CMK (cell line): ENCODE results near the gene CDKN2AIP.
A peak's percentile ranks its signal among the peaks of the same experiment; 100 is the strongest.
"Not testable (repeated sequence)": the region's sequence is repeated elsewhere in the genome, so short reads cannot be mapped to it uniquely, and the experiment has no call there.

Source experiments
- DNase-seq: peaks from one replicate; pipeline ENCODE4 v3.0.0-alpha.2; 2010; ENCODE audit warnings: low read depth

The CDKN2AIP gene

DNA sequence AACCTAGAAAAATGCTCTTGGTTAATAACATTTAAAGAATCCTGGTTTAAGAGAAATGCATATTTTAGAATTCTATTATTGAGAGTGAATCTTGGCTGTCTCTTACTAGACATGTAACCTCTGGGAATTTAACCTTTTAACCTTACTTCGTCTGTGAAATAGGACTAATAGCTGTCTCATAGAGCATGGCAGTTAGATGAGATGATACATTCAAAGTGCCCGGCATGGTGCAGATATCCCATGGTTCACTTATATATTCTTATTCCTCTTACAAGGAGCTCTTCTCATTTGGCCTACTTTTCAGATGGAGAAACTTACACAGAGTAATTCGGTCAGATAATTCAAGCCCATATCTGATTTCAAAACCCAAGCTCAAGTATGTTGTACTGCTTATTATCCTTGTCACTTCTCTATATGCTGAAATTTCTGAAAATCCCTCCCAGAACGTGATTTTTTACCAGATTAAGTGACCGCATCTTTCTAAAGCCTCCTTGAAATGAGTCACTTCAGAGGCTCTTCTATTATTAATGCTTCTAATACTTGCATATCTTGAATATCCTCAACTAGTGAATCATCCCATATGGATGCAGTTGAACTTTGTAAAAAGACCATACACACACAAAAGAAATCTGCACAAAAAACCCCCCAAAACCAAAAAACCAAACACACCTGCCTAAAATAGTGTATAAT is 4.9 kb downstream of the CDKN2AIP start:
- no peak for DNase-seq

GRCh38 chr4:183450108-183450507 is 5.7 kb downstream of the CDKN2AIP start:
- DNase-seq = no peak

GRCh38 chr4:183455431-183456195 is 11.2 kb downstream of the CDKN2AIP start:
- DNase-seq = peak; percentile 79

DNA sequence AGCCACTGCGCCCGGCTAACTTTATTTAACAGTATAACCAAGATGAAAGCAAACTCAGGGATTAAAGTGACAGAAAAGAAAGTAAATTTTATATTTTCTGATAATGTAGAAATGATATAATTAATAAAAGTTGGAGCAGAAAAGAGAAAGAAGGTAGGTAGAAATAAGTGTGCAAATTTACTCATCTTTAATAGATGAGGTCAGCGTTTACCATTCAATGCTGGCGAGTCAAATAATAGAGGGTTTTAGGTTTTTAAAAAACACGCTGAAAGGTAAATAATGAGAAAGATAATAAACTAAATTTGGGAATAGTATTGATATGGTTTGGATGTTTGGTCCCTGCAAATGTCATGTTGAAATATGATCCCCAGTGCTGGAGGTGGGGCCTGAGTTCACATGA is 13.6 kb downstream of the CDKN2AIP start:
- no peak for DNase-seq

GRCh38 chr4:183463903-183464619 is 19.6 kb downstream of the CDKN2AIP start:
- not testable (repeated sequence) for DNase-seq

- peak; percentile 17 for DNase-seq
These were observed 21.4 kb downstream of the CDKN2AIP start for GRCh38 chr4:183465879-183466278.

DNA sequence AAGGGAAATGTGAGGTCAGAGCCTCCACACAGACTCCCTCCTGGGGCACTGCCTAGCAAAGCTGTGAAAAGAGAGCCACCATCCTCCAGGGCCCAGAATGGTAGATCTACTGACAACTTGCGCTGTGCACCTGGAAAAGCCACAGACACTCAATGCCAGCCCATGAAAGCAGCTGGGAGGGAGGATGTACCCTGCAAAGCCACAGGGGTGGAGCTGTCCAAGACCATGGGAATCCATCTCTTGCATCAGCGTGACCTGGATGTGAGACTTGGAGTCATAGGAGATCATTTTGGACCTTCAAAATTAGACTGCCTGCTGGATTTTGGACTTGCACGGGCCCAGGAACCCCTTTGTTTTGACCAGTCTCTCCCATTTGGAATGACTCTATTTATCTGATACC is 22.8 kb downstream of the CDKN2AIP start:
- DNase-seq = no peak

- DNase-seq = no peak
These were observed 24.0 kb downstream of the CDKN2AIP start for GRCh38 chr4:183468210-183469095.

GRCh38 chr4:183469285-183469684 is 24.8 kb downstream of the CDKN2AIP start:
- no peak for DNase-seq

GRCh38 chr4:183469936-183470335 is 25.5 kb downstream of the CDKN2AIP start:
- no peak for DNase-seq

DNA sequence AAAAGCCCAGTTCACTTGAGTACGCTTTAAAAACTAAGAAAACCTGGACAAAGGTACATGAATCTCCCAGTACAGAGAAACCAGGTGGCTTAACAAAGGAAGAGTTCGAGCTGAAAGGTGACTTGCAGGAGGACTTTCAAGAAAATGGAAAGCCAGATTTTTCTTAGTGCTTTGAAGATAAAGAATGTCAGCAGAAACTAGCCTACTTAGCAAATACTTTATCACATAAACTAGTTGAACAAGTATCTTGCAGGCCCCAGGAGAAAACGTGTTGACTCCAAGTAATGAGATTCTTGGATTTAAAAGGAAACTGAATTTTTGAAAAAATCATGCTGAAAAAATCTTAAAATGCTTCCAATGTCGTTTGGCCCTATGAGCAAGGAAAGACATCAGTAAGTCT is 26.4 kb downstream of the CDKN2AIP start:
- no peak for DNase-seq

GRCh38 chr4:183471946-183472708 is 27.7 kb downstream of the CDKN2AIP start:
- peak; percentile 34 for DNase-seq

GRCh38 chr4:183478123-183478522 is 33.7 kb downstream of the CDKN2AIP start:
- DNase-seq = no peak

DNA sequence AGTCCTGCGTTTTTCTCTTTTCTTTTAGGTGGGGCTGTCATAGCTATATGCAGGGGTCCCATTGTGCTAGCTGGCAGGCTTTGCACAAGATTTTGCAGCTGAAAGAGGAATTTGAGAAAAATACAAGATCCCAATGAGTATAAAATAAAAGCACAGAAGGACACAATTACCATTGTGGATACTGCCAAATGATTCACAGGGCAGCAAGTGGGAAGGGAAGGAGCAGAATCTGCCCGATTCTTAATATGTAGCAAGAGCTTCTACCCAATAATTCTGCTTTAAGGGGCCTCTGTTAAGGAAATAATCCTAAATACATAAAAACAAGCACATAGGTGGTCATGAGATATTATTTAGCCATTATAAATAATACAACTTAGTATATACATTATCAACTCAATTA is 34.5 kb downstream of the CDKN2AIP start:
- no peak for DNase-seq

GRCh38 chr4:183482515-183483095 is 38.2 kb downstream of the CDKN2AIP start:
- DNase-seq = not testable (repeated sequence)

DNA sequence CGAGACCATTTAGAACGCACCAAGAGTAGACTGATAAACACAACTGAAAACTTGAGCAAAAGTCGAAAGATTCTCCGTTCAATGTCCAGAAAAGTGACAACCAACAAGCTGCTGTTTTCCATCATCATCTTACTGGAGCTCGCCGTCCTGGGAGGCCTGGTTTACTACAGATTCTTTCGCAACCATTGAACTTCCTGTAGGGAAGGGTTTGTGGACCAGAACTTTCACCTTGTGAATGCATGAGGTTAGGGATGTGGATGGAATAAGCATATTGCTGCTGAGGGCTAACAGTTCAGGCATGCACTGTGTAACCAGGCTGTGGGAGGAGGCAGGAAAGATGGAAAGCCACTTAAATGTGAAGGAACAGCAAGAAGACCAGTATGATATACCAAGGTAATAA is 39.6 kb downstream of the CDKN2AIP start:
- no peak for DNase-seq

DNA sequence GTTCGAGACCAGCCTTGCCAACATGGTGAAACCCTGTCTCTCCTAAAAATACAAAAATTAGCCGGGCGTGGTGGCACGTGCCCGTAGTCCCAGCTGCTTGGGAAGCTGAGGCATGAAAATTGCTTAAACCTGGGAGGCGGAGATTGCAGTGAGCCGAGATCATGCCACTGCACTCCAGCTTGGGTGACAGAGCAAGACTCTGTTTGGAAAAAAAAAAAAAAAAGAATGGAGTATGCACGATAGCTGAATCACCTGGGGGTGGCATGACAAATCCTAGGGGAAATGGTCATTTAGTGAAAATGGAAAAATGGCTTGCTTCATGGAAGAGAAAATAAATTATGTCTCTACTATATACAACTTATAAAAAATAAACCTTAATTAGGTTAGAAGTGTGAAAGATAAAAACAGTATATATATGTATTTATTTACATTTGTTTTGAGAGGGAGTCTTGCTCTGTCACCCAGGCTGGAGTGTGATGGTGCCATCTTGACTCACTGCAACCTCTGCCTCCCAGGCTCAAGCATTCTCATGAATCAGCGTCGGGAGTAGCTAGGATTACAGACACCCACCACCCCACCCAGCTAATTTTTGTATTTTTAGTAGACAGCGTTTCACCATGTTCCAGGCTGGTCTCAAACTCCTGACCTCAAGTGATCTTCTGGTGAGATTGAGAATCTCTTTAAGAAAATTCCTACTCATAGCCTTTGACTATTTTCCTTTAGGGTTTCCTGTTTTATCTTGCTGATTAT is 41.1 kb downstream of the CDKN2AIP start:
- no peak for DNase-seq

- no peak for DNase-seq
These were observed 48.4 kb downstream of the CDKN2AIP start for GRCh38 chr4:183492791-183493222.

GRCh38 chr4:183493246-183493645 is 48.8 kb downstream of the CDKN2AIP start:
- DNase-seq = no peak

GRCh38 chr4:183495184-183495583 is 50.7 kb downstream of the CDKN2AIP start:
- no peak for DNase-seq
